Osteoblast (primary cell): ENCODE results near the gene CD209. TPM values are rescaled to one million over a fixed set of nuclear protein-coding genes. Genes with fewer than 3 reads are reported as not detected.

Source experiments
- DNase-seq: peaks from one replicate; pipeline ENCODE4 v3.0.0; 2011; ENCODE audit warnings: low spot score, mixed read lengths; ENCODE audit not compliant: insufficient read length; ENCODE audit errors: missing footprints
- H2AFZ ChIP-seq: 2 replicates; pipeline ENCODE4 v1.6.0; 2011; ENCODE audit warnings: mild to moderate bottlenecking, low read length
- H3K27ac ChIP-seq: 2 replicates; pipeline ENCODE4 v1.5.1; 2011; ENCODE audit warnings: mild to moderate bottlenecking, low read depth, low read length, moderate library complexity
- H3K27me3 ChIP-seq: 2 replicates; pipeline ENCODE4 v1.6.0; 2012; ENCODE audit warnings: mild to moderate bottlenecking, control low read depth, inconsistent platforms, low read length, moderate library complexity; ENCODE audit not compliant: insufficient read depth
- H3K36me3 ChIP-seq: 2 replicates; pipeline ENCODE4 v1.5.1; 2011; ENCODE audit warnings: mild to moderate bottlenecking, low read length, control low read depth, moderate library complexity; ENCODE audit not compliant: insufficient read depth
- H3K4me1 ChIP-seq: 2 replicates; pipeline ENCODE4 v1.5.1; 2011; ENCODE audit warnings: mild to moderate bottlenecking, low read length, control low read depth, moderate library complexity; ENCODE audit not compliant: insufficient read depth
- H3K4me2 ChIP-seq: 2 replicates; pipeline ENCODE4 v1.6.0; 2011; ENCODE audit warnings: mild to moderate bottlenecking, low read length; ENCODE audit not compliant: insufficient read depth
- H3K4me3 ChIP-seq: fragments of 200-600 bp; sonication (generic); 3 replicates; pipeline ENCODE4 v1.5.1; 2012; ENCODE audit warnings: mild to moderate bottlenecking, low read length, inconsistent platforms; ENCODE audit not compliant: insufficient read depth
- H3K79me2 ChIP-seq: 2 replicates; pipeline ENCODE4 v1.6.0; 2012; ENCODE audit warnings: mild to moderate bottlenecking, low read length, control low read depth, inconsistent platforms; ENCODE audit not compliant: insufficient read depth
- H3K9me3 ChIP-seq: 2 replicates; pipeline ENCODE4 v1.5.1; 2011; ENCODE audit warnings: low read depth, low read length, control low read depth
- H4K20me1 ChIP-seq: 2 replicates; pipeline ENCODE4 v1.6.0; 2012; ENCODE audit warnings: mild to moderate bottlenecking, low read length, control low read depth; ENCODE audit not compliant: insufficient read depth
- total RNA-seq: library from RNA; depleted of rRNA; stranded (reverse); fragments of >200 nt; gene quantifications from 2 replicates; pipeline ENCODE4 v1.2.3, GENCODE V29; 2012
- TF ChIP-seq, protein P1 (sequence below): IDR thresholded peaks from 2 replicates; pipeline ENCODE4 v1.5.1; 2011; ENCODE audit warnings: mild to moderate bottlenecking, low read depth, low read length, moderate library complexity; ENCODE audit errors: extremely low read depth

CD209 gene
- total RNA-seq, 1 donor = not detected

DNA sequence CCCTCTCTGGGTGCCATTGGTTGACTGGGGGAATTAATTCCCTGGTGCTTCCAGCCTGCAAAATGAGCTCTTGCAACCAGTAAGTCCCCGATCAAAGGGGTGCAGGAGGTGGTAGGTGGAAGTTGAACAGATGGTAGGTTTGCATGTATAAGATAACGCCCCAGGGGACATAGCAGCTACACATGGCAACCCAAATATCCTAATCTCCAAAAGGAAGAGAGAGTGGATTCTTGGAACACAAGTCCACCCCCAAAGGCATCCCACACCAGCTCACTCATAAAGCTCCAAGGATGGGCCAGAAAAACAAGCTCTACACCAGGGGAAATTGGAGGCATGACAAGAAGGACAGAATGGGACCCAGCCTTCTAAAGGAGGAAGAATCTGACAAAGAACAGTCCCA is 4.8 kb downstream of the CD209 start:
- TF ChIP-seq, protein P1, sequence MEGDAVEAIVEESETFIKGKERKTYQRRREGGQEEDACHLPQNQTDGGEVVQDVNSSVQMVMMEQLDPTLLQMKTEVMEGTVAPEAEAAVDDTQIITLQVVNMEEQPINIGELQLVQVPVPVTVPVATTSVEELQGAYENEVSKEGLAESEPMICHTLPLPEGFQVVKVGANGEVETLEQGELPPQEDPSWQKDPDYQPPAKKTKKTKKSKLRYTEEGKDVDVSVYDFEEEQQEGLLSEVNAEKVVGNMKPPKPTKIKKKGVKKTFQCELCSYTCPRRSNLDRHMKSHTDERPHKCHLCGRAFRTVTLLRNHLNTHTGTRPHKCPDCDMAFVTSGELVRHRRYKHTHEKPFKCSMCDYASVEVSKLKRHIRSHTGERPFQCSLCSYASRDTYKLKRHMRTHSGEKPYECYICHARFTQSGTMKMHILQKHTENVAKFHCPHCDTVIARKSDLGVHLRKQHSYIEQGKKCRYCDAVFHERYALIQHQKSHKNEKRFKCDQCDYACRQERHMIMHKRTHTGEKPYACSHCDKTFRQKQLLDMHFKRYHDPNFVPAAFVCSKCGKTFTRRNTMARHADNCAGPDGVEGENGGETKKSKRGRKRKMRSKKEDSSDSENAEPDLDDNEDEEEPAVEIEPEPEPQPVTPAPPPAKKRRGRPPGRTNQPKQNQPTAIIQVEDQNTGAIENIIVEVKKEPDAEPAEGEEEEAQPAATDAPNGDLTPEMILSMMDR = no peak
- Histone ChIP-seq H3K4me3 (no peak overlapping the region), H3K9me3 (no peaks in the 10 kb centered on the region), H4K20me1 (no peaks in the 10 kb centered on the region), H3K27ac (no peak overlapping the region), H3K36me3 (no peaks in the 10 kb centered on the region), H3K27me3 (no peaks in the 10 kb centered on the region), H3K79me2 (no peaks in the 10 kb centered on the region), H3K4me1 (no peaks in the 10 kb centered on the region), H3K4me2 (no peak overlapping the region), H2AFZ (no peak overlapping the region)
- no peak for DNase-seq

DNA sequence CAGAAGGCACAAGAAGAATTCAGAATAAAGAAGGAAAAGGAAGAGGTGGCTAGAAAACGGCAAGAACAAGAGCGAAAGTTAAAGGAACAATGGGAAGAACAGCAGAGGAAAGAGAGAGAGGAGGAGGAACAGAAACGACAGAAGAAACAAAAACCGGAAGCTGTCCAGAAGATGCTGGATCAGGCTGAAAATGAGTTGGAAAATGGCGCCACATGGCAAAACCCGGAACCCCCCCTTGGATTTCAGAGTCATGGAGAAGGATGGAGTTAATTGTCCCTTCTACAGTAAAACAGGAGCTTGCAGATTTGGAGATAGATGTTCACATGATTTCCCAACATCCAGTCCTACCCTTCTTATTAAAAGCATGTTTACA is 6.7 kb downstream of the CD209 start:
- Histone ChIP-seq H3K9me3 (no peaks in the 10 kb centered on the region), H3K27me3 (peaks cover 4% of the 10 kb centered on the region), H3K4me3 (no peak overlapping the region), H3K4me2 (no peak overlapping the region), H3K36me3 (no peaks in the 10 kb centered on the region), H3K79me2 (no peaks in the 10 kb centered on the region), H3K4me1 (no peaks in the 10 kb centered on the region), H3K27ac (no peak overlapping the region), H2AFZ (no peak overlapping the region), H4K20me1 (no peaks in the 10 kb centered on the region)
- TF ChIP-seq, protein P1 = no peak
- no peak for DNase-seq

DNA sequence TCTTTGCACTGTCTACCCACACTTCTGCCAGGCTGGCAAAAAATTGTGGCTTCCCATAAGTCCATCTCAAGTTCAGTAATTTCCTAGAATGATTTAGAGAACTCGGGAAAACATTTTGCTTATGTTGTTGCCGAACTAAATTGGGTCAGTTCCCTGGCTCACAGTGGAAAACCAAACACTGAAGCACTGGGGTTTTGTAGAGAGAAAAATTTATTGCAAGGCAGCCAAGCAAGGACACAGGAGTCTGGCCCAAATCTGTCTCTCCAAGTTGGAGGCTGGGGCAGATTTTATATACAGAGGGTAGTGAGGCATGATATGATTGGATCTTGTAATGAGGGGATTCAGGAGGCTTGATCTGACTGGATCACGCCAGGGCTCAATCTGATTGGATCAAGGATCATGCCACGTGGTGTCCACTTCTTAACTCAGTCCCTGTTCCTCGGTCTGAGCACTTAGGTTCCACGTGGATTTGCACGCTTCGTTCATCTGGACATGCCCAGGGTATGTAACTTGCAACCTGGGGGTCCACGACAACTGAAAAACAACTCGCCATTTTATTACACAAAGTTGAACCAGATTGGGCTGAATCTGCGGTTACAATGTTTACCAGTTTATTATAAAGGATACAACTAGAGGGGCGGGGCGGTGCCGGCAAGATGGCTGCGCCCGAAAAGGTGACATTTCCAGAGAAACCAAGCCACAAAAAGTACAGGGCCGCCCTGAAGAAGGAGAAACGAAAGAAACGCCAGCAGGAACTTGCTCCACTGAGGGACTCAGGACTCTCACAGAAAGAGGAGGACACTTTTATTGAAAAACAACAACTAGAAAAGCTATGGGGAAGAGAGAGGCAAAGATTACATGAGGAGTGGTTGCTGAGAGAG is 7.3 kb downstream of the CD209 start:
- H3K27me3 ChIP-seq = peaks cover 4% of the 10 kb centered on the region
- peak; percentile 41 for DNase-seq
- H3K9me3 ChIP-seq = no peaks in the 10 kb centered on the region
- no peaks in the 10 kb centered on the region for H3K79me2 ChIP-seq
- H3K4me1 ChIP-seq = no peaks in the 10 kb centered on the region
- H3K36me3 ChIP-seq = no peaks in the 10 kb centered on the region
- H4K20me1 ChIP-seq = no peaks in the 10 kb centered on the region
- H3K27ac ChIP-seq = no peak overlapping the region
- H2AFZ ChIP-seq = no peak overlapping the region
- no peak overlapping the region for H3K4me3 ChIP-seq
- H3K4me2 ChIP-seq = no peak overlapping the region
- TF ChIP-seq, protein P1 = no peak

DNA sequence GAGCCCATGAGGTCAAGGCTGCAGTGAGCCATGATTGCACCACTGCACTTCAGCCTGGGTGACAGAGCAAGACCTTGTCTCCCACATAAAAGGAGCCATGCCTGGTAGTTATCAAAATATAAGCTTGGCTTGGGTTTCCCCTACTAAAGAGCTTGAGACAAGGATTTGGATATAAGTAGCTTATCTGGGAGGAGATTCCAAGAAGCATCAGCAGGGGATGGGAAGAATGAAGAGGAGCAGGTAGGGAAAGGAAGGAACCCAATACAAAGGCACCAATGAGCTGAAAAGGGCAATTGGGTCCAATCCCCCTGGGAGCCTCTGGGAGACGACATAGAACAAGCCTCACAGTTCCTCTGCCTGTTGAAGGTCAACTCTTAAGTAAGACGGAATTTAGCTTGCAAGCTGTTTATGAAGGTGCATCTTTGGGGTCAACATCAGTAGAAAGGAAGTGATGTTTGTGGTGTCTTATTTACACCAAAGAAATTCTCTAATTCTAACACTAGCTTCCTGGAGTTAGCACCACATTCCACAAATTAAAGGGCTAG is 8.1 kb downstream of the CD209 start:
- Histone ChIP-seq H3K4me3 (no peak overlapping the region), H3K4me1 (no peaks in the 10 kb centered on the region), H4K20me1 (no peaks in the 10 kb centered on the region), H3K4me2 (no peak overlapping the region), H3K9me3 (no peaks in the 10 kb centered on the region), H3K79me2 (no peaks in the 10 kb centered on the region), H2AFZ (no peak overlapping the region), H3K36me3 (no peaks in the 10 kb centered on the region), H3K27ac (no peak overlapping the region), H3K27me3 (peaks cover 10% of the 10 kb centered on the region)
- TF ChIP-seq, protein P1 = no peak
- DNase-seq = no peak
